Measurements from ENCODE around the gene SLAMF7. TPM values are rescaled to one million over a fixed set of nuclear protein-coding genes. Genes with fewer than 3 reads are reported as not detected.
A peak's percentile ranks its signal among the peaks of the same experiment; 100 is the strongest.

The SLAMF7 gene
- total and polyA plus RNA-seq, 11 donors = 0.21 to 28.0 (median 0.34) TPM; not detected in 4

DNA sequence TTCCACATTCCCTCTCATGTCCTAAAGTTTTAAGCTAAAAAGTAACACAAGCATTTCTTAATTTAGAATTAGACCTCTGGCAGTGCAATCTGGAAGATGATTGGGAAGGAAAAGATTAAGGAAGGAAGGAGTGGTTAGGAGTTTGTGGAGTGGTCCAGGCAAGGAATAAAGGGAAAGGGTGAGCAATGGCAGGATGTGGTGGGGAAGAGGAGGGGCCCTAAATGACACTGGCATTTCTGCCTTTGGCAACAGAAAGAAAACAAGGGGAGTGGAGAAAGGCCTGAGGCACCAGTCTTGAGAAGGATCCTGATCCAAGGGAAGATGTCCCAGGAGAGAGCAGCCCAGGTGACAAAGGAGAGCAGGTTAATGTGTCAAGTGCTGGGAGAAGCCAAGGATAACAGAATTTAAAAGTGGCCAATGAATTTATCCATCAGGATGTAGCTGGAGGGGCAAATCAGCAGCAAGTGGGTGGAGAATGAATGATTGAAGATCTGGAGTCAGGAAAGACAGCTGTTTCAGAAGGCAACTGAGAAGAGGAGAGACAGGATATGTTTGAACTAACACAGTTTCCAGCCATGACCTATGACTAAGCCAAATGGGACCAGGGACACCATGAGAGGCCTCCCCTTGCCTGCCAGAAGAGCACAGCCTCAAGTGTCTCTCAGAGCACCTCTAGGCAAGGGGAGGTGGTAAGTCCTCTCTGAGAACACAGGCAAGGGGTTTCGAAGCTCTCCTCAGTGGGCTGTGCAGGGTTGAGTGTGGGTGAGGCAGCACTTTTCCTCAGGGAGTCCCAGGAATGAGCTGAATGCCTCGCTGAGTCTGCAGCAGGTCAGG, 36.1 kb downstream of the SLAMF7 start:
- TF ChIP-seq, protein P1, sequence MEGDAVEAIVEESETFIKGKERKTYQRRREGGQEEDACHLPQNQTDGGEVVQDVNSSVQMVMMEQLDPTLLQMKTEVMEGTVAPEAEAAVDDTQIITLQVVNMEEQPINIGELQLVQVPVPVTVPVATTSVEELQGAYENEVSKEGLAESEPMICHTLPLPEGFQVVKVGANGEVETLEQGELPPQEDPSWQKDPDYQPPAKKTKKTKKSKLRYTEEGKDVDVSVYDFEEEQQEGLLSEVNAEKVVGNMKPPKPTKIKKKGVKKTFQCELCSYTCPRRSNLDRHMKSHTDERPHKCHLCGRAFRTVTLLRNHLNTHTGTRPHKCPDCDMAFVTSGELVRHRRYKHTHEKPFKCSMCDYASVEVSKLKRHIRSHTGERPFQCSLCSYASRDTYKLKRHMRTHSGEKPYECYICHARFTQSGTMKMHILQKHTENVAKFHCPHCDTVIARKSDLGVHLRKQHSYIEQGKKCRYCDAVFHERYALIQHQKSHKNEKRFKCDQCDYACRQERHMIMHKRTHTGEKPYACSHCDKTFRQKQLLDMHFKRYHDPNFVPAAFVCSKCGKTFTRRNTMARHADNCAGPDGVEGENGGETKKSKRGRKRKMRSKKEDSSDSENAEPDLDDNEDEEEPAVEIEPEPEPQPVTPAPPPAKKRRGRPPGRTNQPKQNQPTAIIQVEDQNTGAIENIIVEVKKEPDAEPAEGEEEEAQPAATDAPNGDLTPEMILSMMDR (IDR thresholded peaks at IDR 0.05) = no peak
- TF ChIP-seq POLR2A (IDR thresholded peaks at IDR 0.05) = no peak
- Histone ChIP-seq H3K4me3 (no peak overlapping the region), H3K36me3 (no peaks in the 10 kb centered on the region), H3K9me3 (no peaks in the 10 kb centered on the region), H3K27ac (no peak overlapping the region), H3K27me3 (peaks cover 0 to 16% (median 0%) of the 10 kb centered on the region in 9 donors), H3K4me1 (peaks cover 0 to 5% (median 0%) of the 10 kb centered on the region in 12 donors)
- ATAC-seq (no peak), DNase-seq (no peak)
- intact Hi-C loops (cut with DNase I) = no loop called here
- 58 to 90% (median 75%) methylated on average over 2 of the region's 2 CpGs for WGBS, 4 donors

DNA sequence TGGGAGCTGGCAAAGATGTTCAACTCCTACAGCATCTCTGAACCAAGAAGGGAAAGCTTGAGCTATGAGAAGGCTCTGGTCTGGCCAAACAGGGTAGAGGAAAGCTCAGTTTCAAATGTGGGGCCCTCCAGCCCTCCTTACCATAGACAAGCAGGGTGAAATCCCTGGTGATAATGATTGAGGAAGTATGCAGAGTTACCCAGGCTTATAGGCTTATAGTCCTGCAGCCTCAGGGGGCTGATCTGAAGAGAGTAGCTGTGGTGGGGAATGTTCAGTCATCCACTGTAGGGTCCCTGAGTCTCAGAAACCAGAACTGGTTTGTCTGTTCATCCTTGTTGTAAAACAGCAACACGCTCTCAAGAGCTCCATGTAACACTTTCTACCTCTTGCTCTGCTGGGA, 37.1 kb downstream of the SLAMF7 start:
- intact Hi-C loops (cut with DNase I) = no loop called here
- Histone ChIP-seq H3K9me3 (no peaks in the 10 kb centered on the region), H3K4me3 (no peak overlapping the region), H3K4me1 (peaks cover 0 to 5% (median 0%) of the 10 kb centered on the region in 12 donors), H3K36me3 (no peaks in the 10 kb centered on the region), H3K27ac (no peak overlapping the region), H3K27me3 (peaks cover 0 to 12% (median 0%) of the 10 kb centered on the region in 9 donors)
- 77 to 96% (median 94%) methylated on average over 1 of the region's 1 CpG; no CpG with 5 or more reads in 1 of the 4 donors for WGBS, 4 donors
- TF ChIP-seq, protein P1 (IDR thresholded peaks at IDR 0.05) = no peak
- TF ChIP-seq POLR2A (IDR thresholded peaks at IDR 0.05) = no peak
- DNase-seq = no peak
- ATAC-seq = no peak

DNA sequence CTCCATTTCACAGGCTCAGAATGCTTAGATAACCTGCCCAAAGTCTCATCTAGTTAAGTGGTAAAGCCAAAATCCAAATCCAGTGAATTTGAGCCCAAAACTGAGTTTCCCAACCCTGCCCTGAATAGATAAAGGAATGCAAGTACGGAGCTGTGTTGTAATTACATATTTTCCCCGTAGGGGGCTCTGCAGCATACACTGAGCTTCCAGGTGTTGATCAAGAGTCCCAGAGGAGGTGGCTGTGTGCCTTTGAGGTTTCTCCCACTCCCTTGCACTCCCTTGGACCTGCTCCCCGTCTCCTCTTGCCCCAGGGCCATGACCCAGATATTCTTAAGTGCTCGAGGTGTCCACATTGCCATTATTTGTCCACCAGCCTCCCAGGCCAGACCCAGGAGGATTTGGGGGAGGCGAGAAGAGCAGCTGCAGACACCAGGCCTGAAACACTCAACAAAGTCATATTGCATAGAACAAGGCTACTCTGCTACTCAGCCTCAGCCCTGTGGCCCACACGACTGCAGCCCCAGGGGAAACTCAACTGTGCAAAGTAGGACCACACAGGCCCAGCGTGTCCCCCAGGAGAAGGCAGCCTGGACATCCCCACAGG, 38.5 kb downstream of the SLAMF7 start:
- TF ChIP-seq, protein P1 (IDR thresholded peaks at IDR 0.05) = peak in 7 of 12 donors; percentile 7 to 48 (median 19)
- no peak for TF ChIP-seq POLR2A (IDR thresholded peaks at IDR 0.05)
- ATAC-seq (no peak), DNase-seq (no peak)
- intact Hi-C loops (cut with DNase I) = no loop called here
- H3K36me3 ChIP-seq = no peaks in the 10 kb centered on the region
- no peaks in the 10 kb centered on the region for H3K9me3 ChIP-seq
- H3K4me3 ChIP-seq = no peak overlapping the region
- peaks cover 0 to 19% (median 0%) of the 10 kb centered on the region in 12 donors for H3K4me1 ChIP-seq
- H3K27ac ChIP-seq = no peak overlapping the region
- H3K27me3 ChIP-seq = peaks cover 0 to 12% (median 0%) of the 10 kb centered on the region in 9 donors
- 56 to 75% (median 70%) methylated on average over 7 of the region's 7 CpGs for WGBS, 4 donors

DNA sequence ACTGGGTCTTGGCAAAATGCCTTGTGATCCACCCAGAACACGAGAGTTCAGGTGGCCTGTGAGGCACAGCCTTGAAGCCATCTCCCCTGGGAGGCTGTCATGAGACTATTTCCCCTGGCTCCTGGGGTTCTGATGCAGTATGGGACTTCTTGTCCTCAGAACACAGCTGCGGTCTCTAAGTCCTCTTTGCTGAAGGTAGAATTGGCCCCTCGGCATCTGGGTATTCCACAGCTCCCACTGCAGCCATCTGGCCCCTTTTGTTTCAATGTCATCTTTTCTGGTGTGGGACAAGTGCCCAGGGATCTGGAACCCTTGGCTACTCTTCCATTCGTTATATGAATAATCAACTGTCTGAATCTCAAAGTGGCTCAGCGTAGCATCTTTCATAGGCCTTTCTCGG, 39.9 kb downstream of the SLAMF7 start:
- intact Hi-C loops (cut with DNase I) = no loop called here
- DNase-seq (no peak), ATAC-seq (no peak)
- 83 to 91% (median 88%) methylated on average over 5 to 6 of the region's 6 CpGs for WGBS, 4 donors
- Histone ChIP-seq H3K4me3 (no peak overlapping the region), H3K27me3 (peaks cover 0 to 12% (median 0%) of the 10 kb centered on the region in 9 donors), H3K36me3 (no peaks in the 10 kb centered on the region), H3K9me3 (no peaks in the 10 kb centered on the region), H3K27ac (no peak overlapping the region), H3K4me1 (peaks cover 0 to 19% (median 0%) of the 10 kb centered on the region in 12 donors)
- TF ChIP-seq POLR2A (IDR thresholded peaks at IDR 0.05) = no peak
- TF ChIP-seq, protein P1 (IDR thresholded peaks at IDR 0.05) = no peak

All from heart left ventricle (tissue), 16 donors.